Skeletal muscle satellite cell (primary cell): ENCODE data around the gene CADPS2.
"Not testable (repeated sequence)": the region's sequence is repeated elsewhere in the genome, so short reads cannot be mapped to it uniquely, and the experiment has no call there.

Source experiments
- H3K27me3 ChIP-seq: 2 replicates; pipeline ENCODE4 v1.7.0; 2013; ENCODE audit warnings: low read length; ENCODE audit not compliant: control insufficient read depth, insufficient read depth
- H3K36me3 ChIP-seq: 2 replicates; pipeline ENCODE4 v1.7.0; 2013; ENCODE audit warnings: mild to moderate bottlenecking, control low read depth, low read length; ENCODE audit not compliant: insufficient read depth
- H3K4me1 ChIP-seq: 2 replicates; pipeline ENCODE4 v1.7.0; 2013; ENCODE audit warnings: low read length; ENCODE audit not compliant: control insufficient read depth, insufficient read depth
- H3K4me2 ChIP-seq: 2 replicates; pipeline ENCODE4 v1.7.0; 2013; ENCODE audit warnings: mild to moderate bottlenecking, low read length
- H3K4me3 ChIP-seq: 2 replicates; pipeline ENCODE4 v1.7.0; 2013; ENCODE audit warnings: low read length
- H3K9ac ChIP-seq: 2 replicates; pipeline ENCODE4 v1.7.0; 2013; ENCODE audit warnings: mild to moderate bottlenecking, low read depth, low read length, moderate library complexity
- H3K9me3 ChIP-seq: replicated peaks from 2 replicates; pipeline ENCODE4 v1.7.0; 2013; ENCODE audit warnings: mild to moderate bottlenecking, control low read depth, low read length

CADPS2 gene

DNA sequence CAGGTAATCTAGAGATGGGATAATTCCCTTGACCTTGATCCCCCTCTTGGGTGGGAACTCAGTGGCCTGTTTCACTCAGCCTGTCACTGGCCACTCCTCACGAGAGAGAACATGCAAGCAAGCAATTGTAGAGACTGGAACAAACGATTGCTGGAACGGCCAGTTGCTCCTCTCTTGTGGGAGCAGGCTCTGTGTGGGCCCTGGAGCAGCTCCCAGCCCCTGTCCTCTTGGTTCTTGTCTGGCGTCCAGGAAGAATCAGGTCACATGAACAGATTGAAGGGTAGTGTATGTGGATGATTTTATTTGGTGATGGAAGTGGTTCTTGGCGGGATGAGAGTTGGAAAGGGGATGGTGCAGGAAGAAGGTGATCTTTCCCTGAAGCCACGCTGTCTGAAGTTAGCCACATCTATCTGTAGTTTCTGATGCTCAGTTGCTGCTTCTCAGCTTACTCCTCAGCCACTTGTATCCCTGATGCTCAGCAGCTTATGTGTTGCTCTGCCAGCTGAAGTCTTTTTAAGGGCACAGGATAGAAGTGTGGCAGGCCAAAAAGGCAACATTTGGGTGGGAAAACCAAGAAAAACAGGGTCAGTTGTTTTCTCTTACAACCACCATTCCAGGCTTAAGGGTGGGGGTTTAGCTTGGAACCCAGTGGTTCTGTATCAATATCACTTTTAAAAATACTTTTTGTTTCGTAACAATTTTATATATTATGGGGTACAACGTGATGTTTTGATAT, 203.3 kb downstream of the CADPS2 start:
- H3K4me3 ChIP-seq, result no peak overlapping the region
- H3K4me1 ChIP-seq, result no peaks in the 10 kb centered on the region
- no peak overlapping the region for H3K9ac ChIP-seq
- no peak overlapping the region for H3K4me2 ChIP-seq
- no peaks in the 10 kb centered on the region for H3K9me3 ChIP-seq
- H3K27me3 ChIP-seq, result no peaks in the 10 kb centered on the region
- no peaks in the 10 kb centered on the region for H3K36me3 ChIP-seq

DNA sequence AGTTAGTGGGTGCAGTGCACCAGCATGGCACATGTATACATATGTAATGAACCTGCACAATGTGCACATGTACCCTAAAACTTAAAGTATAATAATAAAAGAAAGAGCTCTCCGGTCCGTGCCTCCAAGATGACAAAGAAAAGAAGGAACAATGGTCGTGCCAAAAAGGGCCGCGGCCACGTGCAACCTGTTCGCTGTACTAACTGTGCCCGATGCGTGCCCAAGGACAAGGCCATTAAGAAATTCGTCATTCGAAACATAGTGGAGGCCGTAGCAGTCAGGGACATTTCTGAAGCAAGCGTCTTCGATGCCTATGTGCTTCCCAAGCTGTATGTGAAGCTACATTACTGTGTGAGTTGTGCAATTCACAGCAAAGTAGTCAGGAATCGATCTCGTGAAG, 205.1 kb downstream of the CADPS2 start:
- not testable (repeated sequence) for H3K4me1 ChIP-seq, H3K36me3 ChIP-seq, H3K4me2 ChIP-seq, H3K27me3 ChIP-seq, H3K4me3 ChIP-seq, H3K9ac ChIP-seq, H3K9me3 ChIP-seq

DNA sequence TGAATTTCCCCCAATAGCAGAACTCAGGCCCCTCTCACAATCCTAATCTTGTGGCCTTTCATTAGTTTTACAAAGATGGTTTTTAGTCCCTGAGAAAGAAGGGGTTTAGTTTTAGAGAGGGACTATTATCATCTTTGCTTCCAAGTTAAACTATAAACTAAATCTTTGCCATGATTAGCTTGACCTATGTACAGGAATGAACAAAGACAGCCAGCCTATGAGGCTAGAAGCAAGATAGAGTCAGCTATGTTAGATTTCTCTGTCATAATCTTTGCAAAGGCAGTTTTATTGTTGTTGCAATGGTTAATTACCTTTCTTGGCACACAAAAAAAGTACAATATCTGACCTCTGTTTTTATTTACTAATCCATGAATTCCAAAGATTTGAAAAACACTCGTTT, 206.4 kb downstream of the CADPS2 start:
- Histone ChIP-seq H3K27me3 (no peaks in the 10 kb centered on the region), H3K9me3 (no peaks in the 10 kb centered on the region), H3K4me3 (no peak overlapping the region), H3K4me1 (peaks cover 8% of the 10 kb centered on the region), H3K9ac (no peak overlapping the region), H3K4me2 (no peak overlapping the region), H3K36me3 (no peaks in the 10 kb centered on the region)

DNA sequence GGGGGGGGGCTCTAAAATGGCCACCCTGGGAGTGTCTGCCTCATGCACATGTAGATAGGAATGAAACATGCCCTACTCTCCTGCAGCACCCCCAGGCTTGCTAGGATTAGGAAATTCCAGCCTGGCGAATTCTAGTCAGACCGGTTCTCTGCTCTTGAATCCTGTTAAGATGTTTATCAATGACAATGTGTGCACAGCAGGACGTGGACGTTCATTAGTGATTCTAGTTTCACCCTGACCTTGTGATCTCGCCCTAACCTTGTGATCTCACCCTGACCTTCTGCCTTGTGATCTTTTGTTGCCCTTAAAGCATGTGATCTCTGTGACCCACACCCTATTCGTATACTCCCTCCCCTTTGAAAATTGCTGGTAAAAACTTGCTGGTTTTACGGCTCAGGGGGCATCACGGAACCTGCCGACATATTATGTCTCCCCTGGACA, 207.0 kb downstream of the CADPS2 start:
- H3K9me3 ChIP-seq, H3K36me3 ChIP-seq, H3K4me2 ChIP-seq, H3K4me3 ChIP-seq, H3K27me3 ChIP-seq, H3K9ac ChIP-seq: not testable (repeated sequence)
- peaks cover 12% of the 10 kb centered on the region for H3K4me1 ChIP-seq

DNA sequence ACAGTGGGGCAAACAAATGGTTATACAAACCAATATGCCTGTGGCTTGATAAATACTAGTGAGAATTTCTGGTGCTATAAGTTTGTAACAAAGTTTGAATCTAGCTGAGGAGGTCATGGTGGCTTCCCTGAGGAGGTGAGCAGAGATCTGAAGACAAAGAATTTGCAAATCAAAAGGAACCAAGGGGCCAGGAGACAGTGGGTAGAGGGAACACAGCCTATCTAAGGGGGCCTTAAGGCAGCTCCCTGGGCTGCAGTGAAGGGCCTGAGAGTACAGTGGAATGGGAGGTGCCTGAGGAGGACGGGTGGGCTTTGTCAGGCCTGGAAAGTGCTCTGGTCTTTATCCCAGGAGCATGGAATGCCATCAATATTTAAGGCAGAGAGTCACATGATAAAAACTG, 209.1 kb downstream of the CADPS2 start:
- H3K27me3 ChIP-seq, result no peaks in the 10 kb centered on the region
- no peak overlapping the region for H3K4me3 ChIP-seq
- peaks cover 15% of the 10 kb centered on the region for H3K4me1 ChIP-seq
- H3K4me2 ChIP-seq, result no peak overlapping the region
- H3K9me3 ChIP-seq, result no peaks in the 10 kb centered on the region
- no peak overlapping the region for H3K9ac ChIP-seq
- no peaks in the 10 kb centered on the region for H3K36me3 ChIP-seq

DNA sequence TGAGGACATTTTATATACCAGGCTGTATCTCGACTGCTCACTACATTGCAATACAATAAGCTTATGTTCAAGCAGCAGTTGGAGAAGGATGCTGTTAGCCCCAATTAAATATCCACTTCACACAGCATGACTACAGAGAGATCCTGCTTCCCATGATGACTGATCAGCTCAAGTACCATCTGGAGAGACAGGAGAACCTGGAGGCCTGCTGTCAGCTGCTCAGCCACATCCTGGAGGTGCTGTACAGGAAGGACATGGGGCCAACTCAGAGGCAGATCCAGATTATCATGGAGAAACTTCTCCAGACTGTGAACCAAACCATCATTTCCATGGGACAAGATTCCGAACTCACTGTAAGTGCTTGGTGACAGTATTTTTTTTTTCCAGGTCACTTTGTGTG, 209.8 kb downstream of the CADPS2 start:
- no peaks in the 10 kb centered on the region for H3K36me3 ChIP-seq
- H3K4me3 ChIP-seq, result no peak overlapping the region
- no peaks in the 10 kb centered on the region for H3K27me3 ChIP-seq
- no peak overlapping the region for H3K9ac ChIP-seq
- H3K4me1 ChIP-seq, result peaks cover 15% of the 10 kb centered on the region
- no peak overlapping the region for H3K4me2 ChIP-seq
- no peaks in the 10 kb centered on the region for H3K9me3 ChIP-seq

DNA sequence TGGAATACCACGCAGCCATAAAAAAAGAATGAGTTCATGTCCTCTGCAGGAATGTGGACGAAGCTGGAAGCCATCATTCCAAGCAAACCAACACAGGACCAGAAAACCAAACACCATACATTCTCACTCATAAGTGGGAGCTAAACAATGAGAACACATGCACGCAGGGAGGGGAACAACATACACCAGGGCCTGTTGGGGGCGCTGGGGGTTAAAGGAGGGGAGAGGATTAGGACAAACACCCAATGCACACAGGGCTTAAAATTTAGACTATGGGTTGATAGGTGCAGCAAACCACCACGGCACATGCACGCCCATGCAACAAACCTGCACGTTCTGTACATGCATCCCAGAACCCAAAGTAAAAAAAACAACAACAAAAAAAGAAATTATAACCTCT, 210.6 kb downstream of the CADPS2 start:
- Histone ChIP-seq H3K9ac (no peak overlapping the region), H3K4me2 (no peak overlapping the region), H3K4me3 (no peak overlapping the region), H3K36me3 (no peaks in the 10 kb centered on the region), H3K27me3 (no peaks in the 10 kb centered on the region), H3K4me1 (peaks cover 15% of the 10 kb centered on the region), H3K9me3 (no peaks in the 10 kb centered on the region)

DNA sequence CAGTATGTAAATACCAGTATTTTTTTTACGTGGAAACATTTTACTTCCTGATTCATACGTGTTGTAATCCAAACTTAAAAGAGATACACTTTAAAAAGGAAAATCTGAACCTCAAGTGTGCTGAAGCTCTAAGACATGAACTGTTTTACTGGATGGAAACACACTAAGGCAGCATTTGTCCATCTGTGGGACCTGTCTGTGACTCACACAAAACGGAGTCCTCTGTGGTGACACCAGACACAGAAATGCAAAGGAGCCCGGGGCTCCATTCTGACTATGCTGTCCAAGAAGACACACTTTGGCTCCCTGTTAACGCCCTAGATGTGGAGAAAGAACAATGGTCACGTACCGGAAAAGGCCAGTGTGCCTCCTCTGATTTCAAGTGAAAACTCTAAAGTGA, 211.2 kb downstream of the CADPS2 start:
- peaks cover 15% of the 10 kb centered on the region for H3K4me1 ChIP-seq
- no peaks in the 10 kb centered on the region for H3K27me3 ChIP-seq
- H3K9ac ChIP-seq, result peak overlapping the region; percentile 44
- peak overlapping the region; percentile 50 for H3K4me3 ChIP-seq
- peak overlapping the region; percentile 79 for H3K4me2 ChIP-seq
- H3K9me3 ChIP-seq, result no peaks in the 10 kb centered on the region
- no peaks in the 10 kb centered on the region for H3K36me3 ChIP-seq

DNA sequence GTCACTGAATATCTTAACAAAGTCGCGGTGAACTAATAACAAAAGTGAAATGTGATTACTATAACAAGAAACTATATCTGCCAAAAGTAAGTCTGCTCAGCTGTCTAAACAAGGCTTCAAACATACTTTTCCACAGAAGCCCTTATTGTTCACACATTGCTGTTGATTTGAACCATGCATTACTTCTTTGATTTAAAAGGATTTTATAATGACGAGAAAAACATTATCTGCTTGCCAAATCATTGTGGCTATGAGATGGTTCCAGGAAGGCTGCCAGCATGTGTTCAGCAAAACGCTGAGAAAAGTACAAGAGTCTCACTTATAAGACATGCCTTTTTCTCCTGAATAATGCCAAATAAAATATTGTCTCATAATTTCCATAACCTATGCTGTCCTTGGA, 211.8 kb downstream of the CADPS2 start:
- Histone ChIP-seq H3K36me3 (no peaks in the 10 kb centered on the region), H3K4me1 (peaks cover 15% of the 10 kb centered on the region), H3K27me3 (no peaks in the 10 kb centered on the region), H3K4me2 (peak overlapping the region; percentile 79), H3K9me3 (no peaks in the 10 kb centered on the region), H3K9ac (peak overlapping the region; percentile 44), H3K4me3 (peak overlapping the region; percentile 50)

DNA sequence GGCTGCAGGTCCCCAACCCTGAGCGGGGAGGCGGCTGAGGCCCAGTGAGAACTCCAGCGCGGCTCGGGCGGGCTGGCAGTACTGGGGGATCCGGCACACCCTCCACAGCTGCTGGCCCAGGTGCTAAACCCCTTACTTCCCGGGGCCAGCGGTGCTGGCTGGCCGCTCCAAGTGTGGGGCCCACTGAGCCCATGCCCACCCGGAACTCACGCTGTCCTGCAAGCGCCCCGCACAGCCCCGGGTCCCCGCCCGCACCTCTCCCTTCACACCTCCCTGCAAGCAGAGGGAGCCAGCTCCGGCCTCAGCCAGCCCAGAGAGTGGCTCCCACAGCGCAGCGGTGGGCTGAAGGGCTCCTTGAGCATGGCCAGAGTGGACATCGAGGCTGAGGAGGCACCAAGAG, 212.3 kb downstream of the CADPS2 start:
- H3K9ac ChIP-seq, result no peak overlapping the region
- H3K9me3 ChIP-seq, result no peaks in the 10 kb centered on the region
- no peaks in the 10 kb centered on the region for H3K27me3 ChIP-seq
- no peak overlapping the region for H3K4me3 ChIP-seq
- H3K36me3 ChIP-seq, result no peaks in the 10 kb centered on the region
- H3K4me1 ChIP-seq, result peaks cover 15% of the 10 kb centered on the region
- H3K4me2 ChIP-seq, result peak overlapping the region; percentile 79

DNA sequence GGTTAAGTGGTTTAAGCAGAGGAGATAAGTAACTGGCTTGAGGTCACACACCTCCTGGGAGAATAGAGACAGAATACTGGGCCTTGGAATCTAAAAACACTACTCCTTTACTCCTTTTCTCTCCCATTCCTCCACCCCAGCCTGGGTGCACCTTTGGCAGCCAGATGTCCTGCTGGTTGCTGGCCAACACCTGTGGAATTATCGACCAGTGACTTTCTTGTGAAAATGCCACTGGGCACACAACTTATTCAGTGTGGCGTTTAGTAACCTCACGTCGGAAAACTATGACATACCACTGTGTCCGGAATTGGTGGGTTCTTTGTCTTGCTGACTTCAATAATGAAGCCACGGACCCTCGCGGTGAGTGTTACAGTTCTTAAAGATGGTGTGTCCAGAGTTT, 213.7 kb downstream of the CADPS2 start:
- Histone ChIP-seq H3K4me1 (peaks cover 15% of the 10 kb centered on the region), H3K4me2 (no peak overlapping the region), H3K9me3 (no peaks in the 10 kb centered on the region), H3K27me3 (no peaks in the 10 kb centered on the region), H3K4me3 (no peak overlapping the region), H3K9ac (no peak overlapping the region), H3K36me3 (no peaks in the 10 kb centered on the region)

DNA sequence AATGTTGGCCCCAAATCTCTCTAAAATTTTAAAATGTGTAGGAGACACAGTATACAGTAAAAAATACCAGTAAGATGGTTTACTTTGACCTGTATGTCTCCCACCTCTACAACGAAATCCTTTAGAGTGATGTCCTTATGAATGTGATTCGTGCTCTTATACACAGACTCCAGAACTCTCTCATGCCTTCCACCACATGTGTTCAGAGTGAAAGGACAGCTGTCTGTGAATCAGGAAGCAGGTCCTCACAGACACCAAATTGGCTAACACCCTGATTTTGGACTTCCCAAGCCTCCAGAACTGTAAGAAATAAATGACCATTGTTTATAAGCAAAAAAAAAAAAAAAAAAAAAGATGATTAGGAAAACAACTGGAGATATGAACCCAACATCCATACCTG, 222.5 kb downstream of the CADPS2 start:
- Histone ChIP-seq H3K9me3 (no peaks in the 10 kb centered on the region), H3K4me2 (no peak overlapping the region)

More for the DNA sequence above, 222.5 kb downstream of the CADPS2 start:
- H3K4me1 ChIP-seq, result no peaks in the 10 kb centered on the region
- H3K27me3 ChIP-seq, result no peaks in the 10 kb centered on the region
- no peaks in the 10 kb centered on the region for H3K36me3 ChIP-seq
- H3K4me3 ChIP-seq, result no peak overlapping the region
- H3K9ac ChIP-seq, result no peak overlapping the region
